NCI-H2171 treated with DMSO at 0.1 percent for 48 hours (cell line): ENCODE data around the gene MYO7B.
"Not testable (repeated sequence)": the region's sequence is repeated elsewhere in the genome, so short reads cannot be mapped to it uniquely, and the experiment has no call there.

Experiments
- DNase-seq: peaks from one replicate; lab custom pipeline; 2025; lab: John Stamatoyannopoulos, UW

The MYO7B gene

DNA sequence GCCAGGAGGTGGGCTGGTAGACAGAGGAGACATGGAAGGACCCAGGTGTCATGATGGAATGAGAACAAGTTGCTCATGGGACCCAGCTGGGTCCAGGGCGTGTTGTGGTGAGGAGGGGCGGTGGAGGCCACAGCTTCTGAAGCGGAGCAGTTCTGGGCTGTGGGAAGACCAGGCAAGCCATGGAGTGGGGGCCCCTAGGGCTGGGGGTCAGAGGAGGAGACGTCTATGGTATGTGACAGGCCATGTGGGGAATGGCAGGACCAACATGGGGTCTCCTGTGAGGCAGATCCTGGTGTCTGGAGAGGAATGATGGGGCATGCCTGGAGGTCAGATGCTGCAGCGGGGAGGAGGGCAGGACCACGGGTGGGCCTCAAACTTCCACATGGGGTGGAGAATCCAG is 16.9 kb downstream of the MYO7B start:
- DNase-seq = no peak

DNA sequence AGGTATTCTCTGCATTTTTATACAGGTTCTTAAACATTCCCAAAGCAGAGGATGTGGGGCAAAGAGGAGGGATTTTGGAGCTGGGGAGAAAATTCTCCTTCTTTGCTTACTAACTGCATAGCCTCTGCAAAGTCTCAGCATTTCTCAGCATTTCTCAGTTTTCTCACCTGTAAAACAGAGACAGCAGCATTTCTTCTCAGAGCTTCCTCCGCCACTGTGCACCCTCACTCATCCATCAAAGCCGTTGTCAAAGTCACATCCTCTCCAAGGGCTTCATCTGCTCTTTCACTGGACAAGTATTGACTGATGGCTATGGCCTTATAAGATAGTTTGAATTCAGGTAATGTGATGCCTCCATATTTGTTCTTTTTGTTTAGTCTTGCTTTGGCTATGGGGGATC is 17.4 kb downstream of the MYO7B start:
- no peak for DNase-seq

DNA sequence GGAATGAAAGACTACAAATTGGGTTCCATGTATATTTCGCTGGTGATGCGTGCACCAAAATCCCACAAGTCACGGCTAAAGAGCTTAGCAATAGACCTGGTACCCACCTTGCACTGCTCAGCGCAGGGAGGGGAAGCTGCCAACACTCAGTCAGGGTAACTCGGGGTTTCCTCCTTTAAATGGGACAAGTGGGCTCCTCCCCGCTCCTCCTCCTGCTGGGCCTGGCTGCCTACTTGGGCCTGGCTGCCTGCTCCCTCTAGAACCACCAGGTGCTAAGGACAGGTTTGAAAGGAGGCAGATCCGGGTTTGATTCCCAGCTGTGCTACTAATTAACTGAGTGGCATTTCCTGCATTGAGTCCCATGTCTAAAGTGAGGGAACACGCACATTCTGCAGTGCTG is 23.4 kb downstream of the MYO7B start:
- DNase-seq = no peak

DNA sequence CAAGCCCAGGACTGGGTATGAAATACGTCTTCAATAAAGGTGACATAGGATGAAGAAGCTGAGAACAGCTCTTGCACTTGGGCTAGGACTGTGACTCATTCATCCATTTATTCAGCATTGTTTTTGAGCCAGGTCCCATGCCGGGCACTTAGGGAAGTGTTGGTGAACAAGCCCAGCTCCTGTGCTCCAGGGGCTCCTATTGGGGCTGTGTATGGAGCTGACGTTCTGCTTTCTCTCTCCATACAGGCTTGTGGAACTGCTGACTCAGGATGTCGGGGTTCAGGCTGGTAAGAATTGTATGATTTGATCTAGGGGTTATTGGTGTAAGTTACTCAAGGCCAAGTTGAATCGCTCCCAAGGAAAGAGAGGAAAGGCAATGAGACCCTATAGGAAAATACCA is 24.0 kb downstream of the MYO7B start:
- no peak for DNase-seq

DNA sequence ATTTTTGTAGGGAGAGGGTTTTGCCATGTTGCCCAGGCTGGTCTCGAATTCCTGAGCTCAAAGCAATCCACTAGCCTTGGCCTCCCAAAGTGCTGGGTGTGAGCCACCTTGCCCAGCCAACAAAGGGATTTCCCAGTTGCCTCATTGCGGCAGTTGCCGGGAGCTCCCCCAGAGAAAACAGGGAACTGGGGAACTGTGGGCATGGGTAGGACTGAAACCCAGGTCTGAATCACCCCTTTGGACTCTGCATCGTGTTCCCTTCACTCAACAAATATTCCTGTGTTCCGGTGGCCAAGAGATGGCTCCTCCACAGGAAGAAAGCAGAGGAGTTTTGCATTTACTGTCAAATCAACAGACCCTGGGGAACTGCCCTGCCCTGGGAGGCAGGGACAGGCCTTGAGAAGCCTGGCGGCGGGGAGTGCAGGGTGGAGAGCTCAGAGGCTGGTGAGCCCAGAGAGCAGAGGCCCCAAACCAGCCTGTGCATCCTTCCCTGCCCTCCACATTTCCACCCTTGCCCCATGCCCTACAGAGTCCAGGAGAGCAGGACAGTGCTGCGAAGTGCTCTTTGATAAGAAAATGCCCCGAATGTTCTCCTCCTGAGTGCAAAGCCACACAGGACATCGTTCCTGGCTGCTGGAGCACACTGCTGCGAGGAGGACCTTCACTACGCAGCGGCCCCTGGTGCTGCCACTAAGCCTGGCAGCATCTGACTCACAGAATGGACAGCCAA is 24.9 kb downstream of the MYO7B start:
- no peak for DNase-seq

DNA sequence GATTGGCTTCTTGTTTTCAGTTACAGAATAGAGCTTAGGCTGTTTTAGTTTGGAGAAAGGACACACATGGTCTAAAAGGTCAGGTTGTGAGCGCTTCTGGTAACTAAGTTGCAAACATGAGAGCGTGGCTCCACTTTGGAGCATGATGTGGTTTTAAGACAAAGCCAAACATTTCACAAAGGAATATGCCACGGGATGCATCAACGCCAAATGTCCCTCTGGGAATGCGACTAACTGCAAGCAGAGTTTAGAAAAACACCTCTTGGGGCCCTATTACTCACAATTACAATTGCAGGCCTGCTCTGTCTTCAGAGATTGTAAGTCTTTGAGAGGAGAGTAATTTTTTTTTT is 25.4 kb downstream of the MYO7B start:
- no peak for DNase-seq

DNA sequence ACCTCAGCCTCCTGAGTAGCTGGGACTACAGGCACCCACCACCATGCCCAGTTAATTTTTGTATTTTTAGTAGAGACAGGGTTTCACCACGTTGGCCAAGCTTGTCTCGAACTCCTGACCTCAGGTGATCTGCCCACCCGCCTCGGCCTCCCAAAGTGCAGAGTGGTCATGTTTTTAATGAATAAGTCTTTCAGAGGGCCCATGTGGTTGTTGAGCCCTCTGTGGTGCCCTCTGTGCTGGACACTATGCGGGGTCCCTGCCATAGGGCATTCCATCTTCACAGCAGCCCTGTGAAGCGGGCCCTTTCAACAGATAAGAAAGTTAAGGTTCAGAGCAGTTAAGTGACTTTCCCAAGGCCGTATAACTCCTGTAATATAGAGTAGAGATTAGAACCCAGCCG is 25.9 kb downstream of the MYO7B start:
- no peak for DNase-seq

DNA sequence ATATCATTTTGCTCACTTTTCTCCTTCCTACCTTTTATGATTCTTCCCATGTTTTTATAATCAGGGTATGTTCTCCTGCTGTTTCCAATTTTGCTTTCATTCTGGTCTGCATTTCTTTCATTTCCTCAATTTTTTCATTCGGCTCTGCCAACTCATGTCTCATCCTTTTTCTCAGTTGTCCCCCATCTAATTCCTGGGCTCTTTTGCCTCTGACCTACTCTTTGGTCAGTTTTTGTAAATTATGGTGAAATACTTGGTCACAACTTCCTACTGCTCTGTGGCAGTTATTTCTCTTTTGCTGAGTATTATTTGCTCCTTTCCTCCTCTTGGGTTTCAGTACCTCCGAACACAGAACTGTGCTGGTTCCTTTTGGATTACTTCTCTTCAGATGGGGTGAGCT is 27.5 kb downstream of the MYO7B start:
- DNase-seq = no peak

DNA sequence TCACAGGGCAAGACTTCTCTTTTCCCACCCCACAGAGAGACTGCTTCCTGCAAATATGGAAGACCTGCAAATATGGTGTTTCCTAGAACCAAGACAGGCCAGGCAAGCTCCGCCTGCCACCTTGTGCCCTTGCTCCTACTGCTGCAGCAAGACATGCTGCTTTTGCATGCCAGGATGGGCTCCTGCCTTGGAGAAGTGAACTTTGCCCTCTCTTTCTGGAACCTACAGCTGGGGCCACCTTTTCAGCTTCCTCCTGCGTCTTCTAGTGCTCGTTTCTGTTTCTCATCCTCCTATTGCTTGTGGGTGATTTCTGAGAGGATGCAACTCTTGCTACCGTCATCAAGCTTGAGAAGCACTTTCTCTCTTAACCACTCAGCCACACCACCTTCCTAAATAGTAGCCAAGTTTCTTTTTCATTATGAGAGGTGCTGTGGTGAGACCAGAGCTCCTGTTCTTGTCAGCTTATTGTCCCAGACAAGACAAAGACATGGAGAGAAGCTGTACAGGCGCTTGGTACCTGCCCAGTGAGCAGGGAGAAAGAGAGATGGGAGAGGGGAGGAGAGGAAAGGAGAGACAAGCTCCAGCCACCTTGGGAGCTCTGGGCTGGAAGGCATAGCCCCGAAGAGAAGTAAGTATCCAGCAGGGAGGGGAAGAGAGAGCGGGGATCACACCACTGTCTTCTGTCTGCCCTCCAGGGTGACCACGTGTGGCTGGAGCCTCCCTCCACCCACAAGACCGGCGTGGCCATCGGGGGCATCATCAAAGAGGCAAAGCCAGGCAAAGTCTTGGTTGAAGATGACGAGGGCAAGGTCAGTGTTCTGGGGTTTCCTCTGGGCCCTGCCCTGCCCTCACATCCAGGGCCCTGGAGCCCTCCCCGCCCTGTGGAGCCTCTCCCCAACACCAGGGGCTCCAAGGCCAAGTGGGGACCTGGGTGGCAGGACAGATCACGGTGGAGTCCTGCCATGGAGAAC is 28.3 kb downstream of the MYO7B start:
- DNase-seq = no peak

DNA sequence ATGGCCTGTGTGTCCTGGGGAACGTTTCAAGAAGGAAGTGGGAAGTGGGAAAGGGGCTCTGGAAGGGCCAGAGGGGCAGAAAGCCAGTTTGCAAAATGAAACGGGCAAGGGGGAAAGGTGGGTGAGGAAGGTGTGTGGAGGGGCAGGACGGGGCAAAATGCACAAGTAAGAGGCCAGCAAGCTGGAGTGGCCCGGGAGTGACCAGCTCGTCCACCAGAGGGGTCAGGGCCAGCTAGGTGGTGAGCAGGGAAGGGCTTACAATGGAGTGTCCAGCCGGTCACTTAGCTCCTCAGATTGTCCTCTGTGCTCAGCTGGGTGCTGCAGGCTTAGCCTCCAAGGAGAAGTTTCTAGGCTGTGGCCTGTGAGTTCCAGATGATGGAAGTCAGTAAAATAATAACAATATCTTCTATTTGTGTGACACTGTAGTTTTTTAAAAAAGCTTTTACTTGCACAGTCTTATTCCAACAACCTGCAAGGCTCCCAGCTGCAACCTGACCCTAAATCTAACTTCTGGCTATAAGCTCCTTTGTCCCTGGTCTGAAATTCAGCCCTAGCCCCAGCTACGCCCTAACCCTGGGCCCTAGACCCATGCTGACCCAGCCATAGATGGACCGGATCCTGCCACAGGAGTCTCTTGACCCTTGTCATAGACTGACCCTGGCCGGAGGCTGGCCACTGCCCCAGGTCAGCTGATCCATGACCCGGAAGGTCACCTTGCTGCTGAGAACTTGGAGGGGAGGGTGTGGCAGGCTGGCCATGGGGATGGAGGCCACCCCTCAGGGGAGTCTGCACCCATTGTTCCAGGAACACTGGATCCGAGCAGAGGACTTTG is 29.2 kb downstream of the MYO7B start:
- no peak for DNase-seq

DNA sequence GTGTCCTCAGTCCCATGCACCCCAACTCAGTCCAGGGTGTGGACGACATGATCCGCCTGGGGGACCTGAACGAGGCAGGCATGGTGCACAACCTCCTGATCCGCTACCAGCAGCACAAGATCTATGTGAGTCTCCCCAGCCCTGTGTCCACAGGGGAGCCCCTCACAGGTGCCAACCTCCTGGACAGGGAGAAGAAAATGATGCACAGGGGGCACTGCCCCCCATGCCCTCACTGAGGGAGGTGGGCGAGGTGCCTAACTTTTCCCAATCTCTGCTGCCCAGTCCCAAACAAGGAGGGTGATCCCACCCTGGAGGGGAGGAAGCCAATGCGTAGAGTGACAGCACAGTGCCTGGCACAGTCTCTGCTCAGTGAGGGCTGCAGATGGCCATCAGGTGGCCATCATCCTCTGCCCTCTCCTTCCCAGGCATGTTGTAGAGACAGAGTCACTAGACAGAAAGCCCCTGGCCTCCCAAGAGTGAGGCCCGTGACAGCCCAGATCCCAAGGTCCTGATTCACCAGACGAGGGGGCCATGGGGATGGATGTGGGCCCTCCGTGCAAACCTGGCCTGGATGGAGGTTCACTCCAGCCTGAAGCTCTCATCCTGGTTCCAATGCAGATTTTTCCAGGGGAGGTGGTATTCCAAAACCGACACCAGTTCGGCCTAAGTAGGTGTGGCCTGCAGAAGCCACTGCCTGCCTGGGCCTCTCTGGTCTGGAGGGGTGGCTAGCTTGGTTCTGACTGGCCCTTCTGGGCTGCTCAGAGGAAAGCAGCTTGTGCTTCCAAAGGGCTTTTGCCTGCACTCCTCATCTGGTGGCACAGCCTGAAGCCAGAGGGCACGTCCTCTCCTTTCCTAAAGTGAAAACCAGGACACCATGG is 30.0 kb downstream of the MYO7B start:
- no peak for DNase-seq

DNA sequence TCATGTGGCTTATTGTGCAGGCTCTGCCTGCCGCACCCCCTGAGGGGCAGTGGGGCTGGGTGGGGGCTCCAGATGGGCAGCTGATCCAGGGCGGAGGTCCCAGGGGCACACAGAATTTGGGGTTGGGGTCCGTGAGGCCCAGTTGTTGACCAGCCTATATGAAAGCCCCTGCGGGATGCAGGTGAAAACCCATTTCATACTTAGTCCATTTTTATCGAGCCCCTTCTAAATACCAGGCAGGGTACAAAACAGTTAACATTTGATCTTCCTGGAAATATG is 30.6 kb downstream of the MYO7B start:
- DNase-seq = no peak

DNA sequence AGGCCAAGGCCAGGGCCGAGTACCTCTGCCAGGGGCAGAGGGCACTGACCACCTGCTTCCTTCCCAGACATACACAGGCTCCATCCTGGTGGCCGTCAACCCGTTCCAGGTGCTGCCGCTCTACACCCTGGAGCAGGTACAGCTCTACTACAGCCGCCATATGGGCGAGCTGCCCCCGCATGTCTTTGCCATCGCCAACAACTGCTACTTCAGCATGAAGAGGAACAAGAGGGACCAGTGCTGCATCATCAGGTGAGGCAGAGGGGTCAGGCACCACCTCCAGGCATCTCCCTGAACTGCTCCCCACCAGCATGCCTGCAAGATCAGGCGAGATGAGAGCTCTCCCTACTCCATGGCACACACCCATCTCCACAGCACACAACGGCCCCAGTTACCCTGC is 31.1 kb downstream of the MYO7B start:
- no peak for DNase-seq

DNA sequence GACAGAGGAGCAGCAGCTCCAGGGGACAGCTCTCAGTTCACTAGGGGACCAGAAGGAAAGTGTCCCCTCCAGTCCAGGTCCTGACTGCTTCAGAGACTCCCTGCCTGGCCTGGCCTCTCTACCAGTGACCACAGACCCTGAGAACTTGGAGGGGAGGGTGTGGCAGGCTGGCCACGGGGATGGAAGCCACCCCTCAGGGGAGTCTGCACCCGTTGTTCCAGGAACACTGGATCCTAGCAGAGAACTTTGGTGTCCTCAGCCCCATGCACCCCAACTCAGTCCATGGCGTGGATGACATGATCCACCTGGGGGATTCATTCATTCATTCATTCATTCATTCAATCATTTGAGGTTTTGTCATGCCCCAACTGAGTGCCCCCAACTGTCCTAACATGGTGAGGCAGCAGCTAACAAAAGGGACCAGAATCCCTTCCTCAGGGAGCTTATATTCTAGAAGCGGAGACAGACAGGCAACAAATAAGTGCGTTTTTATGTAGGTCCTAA is 31.9 kb downstream of the MYO7B start:
- no peak for DNase-seq

DNA sequence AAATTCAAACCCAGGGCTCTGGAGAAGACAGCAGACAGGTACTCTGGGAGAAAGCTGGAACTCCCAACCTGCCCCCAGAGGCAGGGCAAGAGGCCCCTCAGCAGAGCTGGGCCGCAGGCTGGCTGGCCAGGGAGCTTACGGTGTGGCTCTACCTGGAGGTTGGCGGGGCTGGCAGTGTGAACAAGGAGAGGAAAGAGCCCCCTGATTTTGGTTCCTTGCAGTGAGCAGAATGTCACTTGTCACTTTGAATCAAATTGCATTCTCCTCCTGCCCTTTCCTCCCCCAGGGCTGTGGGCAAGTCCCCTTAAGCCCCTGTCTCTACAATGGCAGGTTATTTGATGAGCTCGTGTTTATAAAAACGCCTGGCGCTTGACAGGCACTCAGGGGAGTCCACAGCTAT is 32.6 kb downstream of the MYO7B start:
- DNase-seq = no peak

DNA sequence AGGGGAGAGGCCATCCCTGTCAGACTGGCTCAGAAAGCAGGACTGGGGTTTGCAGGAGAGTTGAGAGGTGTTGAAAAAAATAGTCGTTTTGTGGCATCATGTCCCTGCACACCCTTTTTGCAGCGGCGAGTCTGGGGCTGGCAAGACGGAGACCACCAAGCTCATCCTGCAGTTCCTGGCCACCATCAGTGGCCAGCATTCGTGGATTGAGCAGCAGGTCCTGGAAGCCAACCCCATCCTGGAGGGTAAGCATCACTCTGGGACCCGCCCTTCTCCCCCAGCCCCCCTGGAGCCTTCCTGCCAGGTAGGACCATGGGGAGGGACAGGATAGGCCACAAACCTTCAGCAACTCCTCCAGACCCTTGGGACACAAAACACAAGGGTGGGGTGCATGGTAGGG is 34.2 kb downstream of the MYO7B start:
- DNase-seq = no peak

DNA sequence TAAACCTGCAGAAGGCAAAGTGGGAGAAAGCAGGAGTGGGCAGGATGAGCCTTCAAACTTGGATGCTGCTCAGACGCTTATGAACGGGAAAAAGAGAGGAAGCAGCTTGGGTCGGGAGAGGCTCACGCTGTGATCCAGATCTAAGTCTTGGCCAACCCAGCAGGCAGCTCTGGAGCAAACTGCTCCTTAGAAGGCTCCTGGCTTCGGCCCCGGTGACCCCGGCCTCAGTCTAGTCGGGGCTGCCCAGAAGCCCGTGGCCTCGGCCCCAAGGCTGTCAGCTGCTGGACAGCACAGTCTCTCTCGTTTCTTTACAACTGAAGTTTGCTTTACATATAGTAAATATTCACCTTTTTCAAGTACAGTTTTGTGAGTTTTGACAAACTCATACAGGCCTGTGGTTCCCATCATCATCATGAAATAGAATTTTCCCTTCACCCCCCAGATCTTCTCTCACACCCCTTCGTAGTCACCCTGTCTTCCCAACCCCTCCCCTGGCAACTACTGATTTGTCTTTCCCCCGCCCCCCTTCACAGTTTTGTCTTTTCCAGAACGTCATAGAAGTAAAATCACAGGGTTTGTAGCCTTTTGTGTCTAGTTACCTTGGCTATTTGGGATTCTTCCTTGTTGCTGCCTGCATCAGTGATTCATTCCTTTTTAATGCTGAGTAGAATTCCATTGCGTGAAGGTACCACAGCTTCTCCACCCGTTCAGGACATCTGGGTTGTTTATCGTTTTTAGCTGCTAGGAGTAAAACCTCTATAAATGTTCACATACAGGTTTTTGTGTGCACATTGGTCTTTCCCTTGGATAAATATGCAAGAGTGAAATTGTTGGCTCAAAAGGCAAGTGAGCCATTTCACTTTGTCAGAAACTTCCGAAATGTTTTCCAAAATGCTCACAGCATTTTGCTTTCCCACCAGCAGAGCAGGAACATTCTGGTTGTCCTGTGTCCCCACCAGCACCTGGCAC is 35.1 kb downstream of the MYO7B start:
- DNase-seq = no peak

DNA sequence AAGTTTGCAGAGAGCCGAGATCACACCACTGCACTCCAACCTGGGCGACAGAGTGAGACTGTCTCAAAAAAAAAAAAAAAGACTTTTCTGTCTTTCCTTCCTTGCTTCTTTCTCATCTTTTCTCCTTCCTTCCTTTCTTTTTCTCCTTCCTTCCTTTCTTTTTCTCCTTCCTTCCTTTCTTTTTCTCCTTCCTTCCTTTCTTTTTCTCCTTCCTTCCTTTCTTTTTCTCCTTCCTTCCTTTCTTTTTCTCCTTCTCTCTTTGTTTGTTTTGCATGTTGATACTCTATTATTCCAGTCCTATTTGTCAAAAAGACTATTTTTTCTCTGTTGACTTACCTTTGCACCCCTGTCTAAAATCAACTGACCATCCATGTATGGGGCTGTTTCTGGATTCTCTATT is 36.9 kb downstream of the MYO7B start:
- DNase-seq = not testable (repeated sequence)

DNA sequence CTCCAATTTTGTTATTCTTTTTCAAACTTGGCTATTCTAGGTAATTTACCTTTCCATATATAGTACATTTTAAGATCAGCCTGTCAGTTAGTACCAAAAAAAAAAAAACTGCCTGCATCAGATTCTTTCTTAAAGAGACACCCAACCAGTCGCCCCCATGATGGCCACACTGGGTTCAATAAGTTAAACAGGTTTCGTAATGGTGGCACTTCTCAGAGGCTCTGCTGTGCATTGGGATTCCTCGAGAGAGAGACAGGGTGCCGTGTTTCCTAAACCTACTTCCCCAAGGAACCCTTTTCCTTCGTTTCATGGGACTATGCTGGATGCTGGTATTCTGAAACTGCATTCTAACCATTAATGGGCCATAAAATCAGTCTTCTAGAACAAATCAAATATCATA is 37.4 kb downstream of the MYO7B start:
- DNase-seq = no peak

DNA sequence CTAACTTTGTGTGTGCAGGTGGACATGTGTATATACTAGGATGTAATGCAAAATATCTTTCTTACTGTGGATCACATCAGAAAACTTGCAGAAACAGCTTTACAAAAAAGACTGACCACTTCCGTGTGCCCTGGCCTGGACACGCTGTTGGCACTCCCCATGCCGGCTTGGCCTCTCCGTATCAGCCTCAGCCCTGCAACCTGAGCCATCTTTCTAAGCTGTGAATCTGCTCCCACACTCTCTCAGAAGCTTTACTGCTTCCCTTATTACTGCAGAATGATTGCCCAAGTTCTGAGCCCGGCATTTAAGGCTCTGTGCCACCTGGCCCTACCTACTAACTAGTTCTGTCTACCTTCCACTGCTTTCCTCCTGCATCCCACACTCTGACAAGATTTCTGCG is 37.8 kb downstream of the MYO7B start:
- DNase-seq = no peak
